ENCODE measurements around the gene AK8. TPM values are rescaled to one million over a fixed set of nuclear protein-coding genes. Genes with fewer than 3 reads are reported as not detected.

Gene AK8
- total RNA-seq, 4 donors from 2014 or later, result 0.61 to 1.9 TPM; not detected in 2

- TF ChIP-seq CTCF (IDR thresholded peaks at IDR 0.05), result no peak
- no peak for TF ChIP-seq POLR2A (IDR thresholded peaks at IDR 0.05)
- Histone ChIP-seq H3K27me3 (no peaks in the 10 kb centered on the region), H3K36me3 (no peaks in the 10 kb centered on the region), H3K27ac (no peak overlapping the region), H3K4me3 (no peak overlapping the region), H3K4me1 (no peaks in the 10 kb centered on the region), H3K9me3 (no peaks in the 10 kb centered on the region)
- intact Hi-C loops (cut with DNase I; ENCODE audit: low total_unique reads), result no loop called here
- no peak for DNase-seq
Measured at GRCh38 chr9:132811985-132812384, 66.1 kb downstream of the AK8 start.

- Histone ChIP-seq H3K4me1 (no peaks in the 10 kb centered on the region), H3K27ac (no peak overlapping the region), H3K27me3 (no peaks in the 10 kb centered on the region), H3K4me3 (no peak overlapping the region), H3K36me3 (no peaks in the 10 kb centered on the region), H3K9me3 (no peaks in the 10 kb centered on the region)
- intact Hi-C loops (cut with DNase I; ENCODE audit: low total_unique reads), result no loop called here
- no peak for TF ChIP-seq CTCF (IDR thresholded peaks at IDR 0.05)
- DNase-seq, result no peak
Measured at GRCh38 chr9:132810314-132810713, 67.8 kb downstream of the AK8 start.

- Histone ChIP-seq H3K27me3 (no peaks in the 10 kb centered on the region), H3K36me3 (no peaks in the 10 kb centered on the region), H3K9me3 (no peaks in the 10 kb centered on the region), H3K27ac (no peak overlapping the region), H3K4me1 (no peaks in the 10 kb centered on the region), H3K4me3 (no peak overlapping the region)
- DNase-seq, result no peak
- intact Hi-C loops (cut with DNase I; ENCODE audit: low total_unique reads), result no loop called here
- TF ChIP-seq CTCF (IDR thresholded peaks at IDR 0.05), result no peak
- TF ChIP-seq POLR2A (IDR thresholded peaks at IDR 0.05), result no peak
Measured at GRCh38 chr9:132809677-132810271, 68.3 kb downstream of the AK8 start.

- H3K9me3 ChIP-seq, result no peaks in the 10 kb centered on the region
- no peaks in the 10 kb centered on the region for H3K27me3 ChIP-seq
- intact Hi-C loops (cut with DNase I; ENCODE audit: low total_unique reads), result no loop called here
- H3K27ac ChIP-seq, result no peak overlapping the region
- DNase-seq, result no peak
- no peaks in the 10 kb centered on the region for H3K4me1 ChIP-seq
- no peaks in the 10 kb centered on the region for H3K36me3 ChIP-seq
- no peak overlapping the region for H3K4me3 ChIP-seq
- no peak for TF ChIP-seq POLR2A (IDR thresholded peaks at IDR 0.05)
- TF ChIP-seq CTCF (IDR thresholded peaks at IDR 0.05), result no peak
Measured at GRCh38 chr9:132808645-132809044, 69.4 kb downstream of the AK8 start.

GRCh38 chr9:132806723-132807421 lies 71.2 kb downstream of the AK8 start:
- intact Hi-C loops (cut with DNase I; ENCODE audit: low total_unique reads), result no loop called here
- Histone ChIP-seq H3K9me3 (no peaks in the 10 kb centered on the region), H3K27ac (no peak overlapping the region), H3K27me3 (no peaks in the 10 kb centered on the region), H3K36me3 (no peaks in the 10 kb centered on the region), H3K4me3 (no peak overlapping the region), H3K4me1 (no peaks in the 10 kb centered on the region)
- no peak for DNase-seq
- TF ChIP-seq POLR2A (IDR thresholded peaks at IDR 0.05) (no peak), CTCF (IDR thresholded peaks at IDR 0.05) (no peak)
